ENCODE measurements around the gene DCST2. TPM values are rescaled to one million over a fixed set of nuclear protein-coding genes. Genes with fewer than 3 reads are reported as not detected.

DCST2 gene
- total and polyA plus RNA-seq, 4 donors, result 0.31 to 1.7 (median 1.2) TPM

GRCh38 chr1:155005076-155006011 is 28.2 kb downstream of the DCST2 start:
- WGBS, 2 donors, result 27 to 31% methylated on average over 17 of the region's 17 CpGs
- H3K9ac ChIP-seq (ENCODE audit: insufficient read depth in 1 of 2, low read length in 2 of 2), result no peak overlapping the region
- TF ChIP-seq, protein P1, sequence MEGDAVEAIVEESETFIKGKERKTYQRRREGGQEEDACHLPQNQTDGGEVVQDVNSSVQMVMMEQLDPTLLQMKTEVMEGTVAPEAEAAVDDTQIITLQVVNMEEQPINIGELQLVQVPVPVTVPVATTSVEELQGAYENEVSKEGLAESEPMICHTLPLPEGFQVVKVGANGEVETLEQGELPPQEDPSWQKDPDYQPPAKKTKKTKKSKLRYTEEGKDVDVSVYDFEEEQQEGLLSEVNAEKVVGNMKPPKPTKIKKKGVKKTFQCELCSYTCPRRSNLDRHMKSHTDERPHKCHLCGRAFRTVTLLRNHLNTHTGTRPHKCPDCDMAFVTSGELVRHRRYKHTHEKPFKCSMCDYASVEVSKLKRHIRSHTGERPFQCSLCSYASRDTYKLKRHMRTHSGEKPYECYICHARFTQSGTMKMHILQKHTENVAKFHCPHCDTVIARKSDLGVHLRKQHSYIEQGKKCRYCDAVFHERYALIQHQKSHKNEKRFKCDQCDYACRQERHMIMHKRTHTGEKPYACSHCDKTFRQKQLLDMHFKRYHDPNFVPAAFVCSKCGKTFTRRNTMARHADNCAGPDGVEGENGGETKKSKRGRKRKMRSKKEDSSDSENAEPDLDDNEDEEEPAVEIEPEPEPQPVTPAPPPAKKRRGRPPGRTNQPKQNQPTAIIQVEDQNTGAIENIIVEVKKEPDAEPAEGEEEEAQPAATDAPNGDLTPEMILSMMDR (IDR thresholded peaks at IDR 0.05; ENCODE audit: control extremely low read depth, extremely low read depth), result no peak
- peak overlapping the region; percentile 89 to 97 for H3K27ac ChIP-seq (ENCODE audit: low read depth in 1 of 2, low read length in 1 of 2)
- H3K9me3 ChIP-seq (ENCODE audit: control insufficient read depth in 4 of 4, insufficient read depth in 3 of 4, low read length in 3 of 4), result no peaks in the 10 kb centered on the region
- no peaks in the 10 kb centered on the region for H3K36me3 ChIP-seq (ENCODE audit: control insufficient read depth in 4 of 4, insufficient read depth in 4 of 4, low read length in 4 of 4)
- ATAC-seq (ENCODE audit: insufficient read depth, low FRiP score), result no peak
- H3K27me3 ChIP-seq (ENCODE audit: control insufficient read depth in 3 of 3, insufficient read depth in 3 of 3, low read length in 2 of 3), result no peaks in the 10 kb centered on the region
- H3K4me3 ChIP-seq, result no peak overlapping the region
- peak in 1 of 3 donors; percentile 48 for DNase-seq
- H3K4me1 ChIP-seq (ENCODE audit: control insufficient read depth in 5 of 5, insufficient read depth in 5 of 5, low read length in 5 of 5), result peaks cover 6 to 38% (median 21%) of the 10 kb centered on the region in 5 donors

GRCh38 chr1:155004352-155005075 is 29.1 kb downstream of the DCST2 start:
- H3K36me3 ChIP-seq (ENCODE audit: control insufficient read depth in 4 of 4, insufficient read depth in 4 of 4, low read length in 4 of 4), result no peaks in the 10 kb centered on the region
- ATAC-seq (ENCODE audit: insufficient read depth, low FRiP score), result no peak
- TF ChIP-seq, protein P1 (IDR thresholded peaks at IDR 0.05; ENCODE audit: control extremely low read depth, extremely low read depth), result no peak
- no peaks in the 10 kb centered on the region for H3K27me3 ChIP-seq (ENCODE audit: control insufficient read depth in 3 of 3, insufficient read depth in 3 of 3, low read length in 2 of 3)
- DNase-seq, result no peak
- H3K9me3 ChIP-seq (ENCODE audit: control insufficient read depth in 4 of 4, insufficient read depth in 3 of 4, low read length in 3 of 4), result no peaks in the 10 kb centered on the region
- 39 to 58% methylated on average over 5 of the region's 5 CpGs for WGBS, 2 donors
- peaks cover 6 to 36% (median 21%) of the 10 kb centered on the region in 5 donors for H3K4me1 ChIP-seq (ENCODE audit: control insufficient read depth in 5 of 5, insufficient read depth in 5 of 5, low read length in 5 of 5)
- peak overlapping the region; percentile 54 for H3K4me3 ChIP-seq
- H3K27ac ChIP-seq (ENCODE audit: low read depth in 1 of 2, low read length in 1 of 2), result peak overlapping the region; percentile 89 to 97
- H3K9ac ChIP-seq (ENCODE audit: insufficient read depth in 1 of 2, low read length in 2 of 2), result peak overlapping the region in 1 of 2 donors; percentile 85

GRCh38 chr1:155003766-155004351 is 29.7 kb downstream of the DCST2 start:
- Histone ChIP-seq H3K4me1 (ENCODE audit: control insufficient read depth in 5 of 5, insufficient read depth in 5 of 5, low read length in 5 of 5) (peaks cover 7 to 38% (median 19%) of the 10 kb centered on the region in 5 donors), H3K9ac (ENCODE audit: insufficient read depth in 1 of 2, low read length in 2 of 2) (peak overlapping the region in 1 of 2 donors; percentile 85), H3K9me3 (ENCODE audit: control insufficient read depth in 4 of 4, insufficient read depth in 3 of 4, low read length in 3 of 4) (no peaks in the 10 kb centered on the region), H3K27ac (ENCODE audit: low read depth in 1 of 2, low read length in 1 of 2) (peak overlapping the region; percentile 89 to 97), H3K36me3 (ENCODE audit: control insufficient read depth in 4 of 4, insufficient read depth in 4 of 4, low read length in 4 of 4) (no peaks in the 10 kb centered on the region), H3K4me3 (peak overlapping the region; percentile 92), H3K27me3 (ENCODE audit: control insufficient read depth in 3 of 3, insufficient read depth in 3 of 3, low read length in 2 of 3) (no peaks in the 10 kb centered on the region)
- DNase-seq, result peak; percentile 52 to 71 (median 61)
- no peak for ATAC-seq (ENCODE audit: insufficient read depth, low FRiP score)
- TF ChIP-seq, protein P1 (IDR thresholded peaks at IDR 0.05; ENCODE audit: control extremely low read depth, extremely low read depth), result no peak
- WGBS, 2 donors, result 1 to 2% methylated on average over 22 to 34 of the region's 34 CpGs
